Adrenal gland (tissue), 12 donors: Measurements from ENCODE around the gene KCNIP1. TPM values are rescaled to one million over a fixed set of nuclear protein-coding genes. Genes with fewer than 3 reads are reported as not detected.

Source experiments
- DNase-seq, 7 donors: peaks; one replicate each; pipeline ENCODE4 v3.0.0-alpha.2; 2019 to 2020
- H3K27ac ChIP-seq, 5 donors: fragments of 200-600 bp; sonication (generic) in 4 of 5; 1 replicate in 3 of 5; 2 replicates in 2 of 5; pipeline versions ENCODE4 v1.5.1 to v1.8.0; 2016 to 2020; ENCODE audit warnings: mild to moderate bottlenecking in 1 of 5
- H3K27me3 ChIP-seq: fragments of 200-600 bp; 2 replicates; pipeline ENCODE4 v1.8.0; 2021
- H3K36me3 ChIP-seq, 2 donors: fragments of 200-600 bp; replicated peaks in 1 of 2; 1 replicate in 1 of 2; 2 replicates in 1 of 2; pipeline versions ENCODE4 v1.5.1 to v1.8.0; 2018 to 2022
- H3K4me1 ChIP-seq, 2 donors: fragments of 200-600 bp; replicated peaks in 1 of 2; 1 replicate in 1 of 2; 2 replicates in 1 of 2; pipeline versions ENCODE4 v1.5.1 to v1.8.0; 2018 to 2021
- H3K4me3 ChIP-seq, 4 donors: fragments of 200-600 bp; sonication (generic) in 3 of 4; one replicate each; pipeline ENCODE4 v1.5.1; 2016 to 2018
- H3K9me3 ChIP-seq, 3 donors: fragments of 200-600 bp; sonication (generic) in 1 of 3; replicated peaks in 1 of 3; 1 replicate in 2 of 3; 2 replicates in 1 of 3; pipeline versions ENCODE4 v1.5.1 to v1.8.0; 2016 to 2021
- CTCF ChIP-seq, 6 experiments: fragments of 450-650 bp in 4 of 6; fragments of 200-600 bp in 2 of 6; sonication (generic) in 1 of 6; IDR thresholded peaks; 1 replicate in 5 of 6; 2 replicates in 1 of 6; pipeline versions ENCODE4 v1.5.1 to v1.8.0; 2016 to 2021; ENCODE audit warnings: antibody characterized with exemption in 6 of 6, mild to moderate bottlenecking in 2 of 6, moderate library complexity in 1 of 6
- POLR2A ChIP-seq, 2 donors: fragments of 450-650 bp; IDR thresholded peaks; one replicate each; pipeline ENCODE4 v1.6.1; 2017; ENCODE audit warnings: antibody characterized with exemption in 2 of 2, mild to moderate bottlenecking in 2 of 2, moderate library complexity in 1 of 2
- WGBS, 4 donors: extraction: QIAGEN DNeasy Blood & Tissue Kit in 2 of 4; methylation state at CpG; one replicate each; pipeline versions ENCODE4 v1.1.5 to v1.1.7; 2013 to 2017; 5-methylcytosine and 5-hydroxymethylcytosine counted together
- intact Hi-C, 2 donors: fragments of 100-400 bp; cut with DNase I; formaldehyde crosslinking; loops; one replicate each; pipeline versions ENCODE4 v1.14.1 to v1.15.0; 2022 to 2023
- polyA plus RNA-seq, 3 donors: library from polyadenylated mRNA; stranded (reverse); fragments of 200-250 nt in 2 of 3; fragments of 350-450 nt in 1 of 3; fragmentation: Illumina TruSeq in 1 of 3; extraction: RNeasy Lipid Tissue Mini Kit (QIAGEN cat#74804) in 1 of 3; gene quantifications; one replicate each; pipeline ENCODE4 v1.2.3, GENCODE V29; 2013 to 2014
- total RNA-seq, 9 donors: library from RNA; depleted of rRNA in 4 of 9; stranded (reverse); fragments of >200 nt in 4 of 9; fragments of 120-200 nt in 1 of 9; fragmentation: NEBNext Ultra II Directional in 1 of 9; extraction: Animal tissue kit (Norgen Biotek cat#: 25700) in 1 of 9; gene quantifications; one replicate each; pipeline versions ENCODE4 v1.1.0 to v1.2.4, GENCODE V29; 2013 to 2023
- donor health status: healthy with polysubstance abuse.
- donor health status: Bipolar disorder and iron deficiency.
- donor health status: DM: yes; HTN: yes; CAD: no.
- donor health status: DM: no; HTN: no; CAD: no.
- donor health status: DM: no; HTN: no; CAD: no.
- donor health status: DM: yes; HTN: yes; CAD: no.

Gene KCNIP1
- total and polyA plus RNA-seq, 12 donors: 0.14 to 12.6 (median 1.7) TPM; not detected in 1

DNA sequence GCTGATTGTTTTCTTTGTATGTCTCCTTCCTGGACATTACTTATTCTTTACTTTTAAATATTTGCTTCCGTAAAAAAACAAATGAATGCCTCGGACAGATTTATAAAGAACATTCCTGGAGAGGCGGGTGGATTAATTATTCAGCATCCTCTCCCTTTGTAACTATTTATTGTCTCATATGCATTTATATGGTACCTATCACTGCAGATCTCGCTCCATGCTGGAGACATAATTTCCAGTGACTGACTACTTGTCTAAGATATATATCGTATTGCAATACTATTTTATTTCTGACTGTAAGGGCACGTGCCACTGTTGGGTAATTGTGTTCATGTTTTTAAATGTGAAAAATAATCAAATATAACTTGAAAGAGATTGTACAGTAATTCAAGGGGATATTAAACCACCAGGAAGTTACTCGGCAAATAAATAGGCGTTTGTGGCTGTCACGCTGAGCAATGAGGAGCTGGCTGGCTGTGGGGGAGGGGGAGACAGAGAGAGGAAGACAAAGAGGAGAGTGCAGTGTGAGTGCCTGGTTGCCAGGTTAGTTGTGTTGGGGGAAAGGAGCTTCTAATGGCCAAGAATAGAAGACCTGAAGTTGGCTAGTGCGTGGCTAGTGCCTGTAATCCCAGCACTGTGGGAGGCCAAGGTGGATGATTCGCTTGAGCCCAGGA is 147.9 kb downstream of the KCNIP1 start:
- Histone ChIP-seq H3K36me3 (no peaks in the 10 kb centered on the region), H3K27ac (no peak overlapping the region), H3K4me1 (no peaks in the 10 kb centered on the region), H3K4me3 (no peak overlapping the region), H3K9me3 (no peaks in the 10 kb centered on the region), H3K27me3 (no peaks in the 10 kb centered on the region)
- 67 to 76% (median 69%) methylated on average over 11 of the region's 11 CpGs for WGBS, 4 donors
- TF ChIP-seq CTCF (IDR thresholded peaks at IDR 0.05): no peak
- TF ChIP-seq POLR2A (IDR thresholded peaks at IDR 0.05): no peak
- no peak for DNase-seq
- intact Hi-C loops: no loop called here

- WGBS, 4 donors: 90 to 94% (median 93%) methylated on average over 3 to 4 of the region's 4 CpGs
- Histone ChIP-seq H3K27me3 (no peaks in the 10 kb centered on the region), H3K4me3 (no peak overlapping the region), H3K4me1 (no peaks in the 10 kb centered on the region), H3K27ac (no peak overlapping the region), H3K36me3 (no peaks in the 10 kb centered on the region), H3K9me3 (no peaks in the 10 kb centered on the region)
- no peak for DNase-seq
- TF ChIP-seq CTCF (IDR thresholded peaks at IDR 0.05) (no peak), POLR2A (IDR thresholded peaks at IDR 0.05) (no peak)
- intact Hi-C loops: no loop called here
Observed at GRCh38 chr5:170655476-170655875, 151.7 kb downstream of the KCNIP1 start.

DNA sequence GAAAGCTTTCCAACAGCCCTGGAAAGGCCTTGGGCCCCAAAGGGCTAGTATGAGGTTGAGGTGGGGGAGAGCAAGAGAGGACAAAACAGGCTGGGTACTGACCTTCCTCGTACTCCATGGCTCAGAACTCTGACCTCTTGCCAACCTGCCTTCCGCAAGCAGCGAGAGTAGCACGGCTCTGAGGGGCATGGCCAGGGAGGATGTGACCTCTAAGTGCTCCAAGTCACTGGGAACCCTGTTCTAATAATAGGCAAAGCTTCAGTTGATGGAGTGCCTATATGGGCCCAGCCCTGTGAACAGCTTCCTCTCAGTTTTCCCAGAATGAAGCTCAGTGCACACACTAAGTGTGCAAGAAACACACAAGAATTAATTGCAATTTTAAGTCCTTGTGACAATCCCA is 152.1 kb downstream of the KCNIP1 start:
- no peak overlapping the region for H3K4me3 ChIP-seq
- H3K36me3 ChIP-seq: no peaks in the 10 kb centered on the region
- no peaks in the 10 kb centered on the region for H3K4me1 ChIP-seq
- 60 to 77% (median 73%) methylated on average over 1 to 4 of the region's 4 CpGs for WGBS, 4 donors
- H3K27me3 ChIP-seq: no peaks in the 10 kb centered on the region
- H3K27ac ChIP-seq: no peak overlapping the region
- no peaks in the 10 kb centered on the region for H3K9me3 ChIP-seq
- TF ChIP-seq POLR2A (IDR thresholded peaks at IDR 0.05) (no peak), CTCF (IDR thresholded peaks at IDR 0.05) (no peak)
- DNase-seq: no peak
- intact Hi-C loops: no loop called here

DNA sequence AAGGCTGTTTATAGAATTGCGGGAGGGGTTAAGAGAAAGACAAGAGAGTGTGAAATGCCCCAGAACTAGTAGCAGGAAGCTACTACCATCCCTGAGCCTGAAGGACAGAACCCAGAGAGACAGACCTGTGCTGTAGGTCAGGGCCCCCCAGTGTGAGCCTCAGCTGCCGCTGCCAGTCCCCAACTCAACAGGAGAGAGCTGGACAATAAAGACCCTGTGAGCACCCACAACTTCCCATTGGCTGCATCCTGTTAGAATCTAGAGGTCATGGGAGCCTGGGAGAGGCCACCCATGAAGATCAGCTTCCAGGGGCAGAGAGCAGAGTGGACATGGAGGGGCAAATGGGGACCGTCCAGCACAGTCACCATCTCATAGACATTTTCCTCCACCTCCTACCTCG is 152.5 kb downstream of the KCNIP1 start:
- no peak overlapping the region for H3K27ac ChIP-seq
- no peaks in the 10 kb centered on the region for H3K9me3 ChIP-seq
- H3K4me3 ChIP-seq: no peak overlapping the region
- H3K36me3 ChIP-seq: no peaks in the 10 kb centered on the region
- WGBS, 4 donors: 78 to 86% (median 80%) methylated on average over 3 to 4 of the region's 4 CpGs
- TF ChIP-seq CTCF (IDR thresholded peaks at IDR 0.05) (no peak), POLR2A (IDR thresholded peaks at IDR 0.05) (no peak)
- no peaks in the 10 kb centered on the region for H3K4me1 ChIP-seq
- DNase-seq: no peak
- intact Hi-C loops: no loop called here
- H3K27me3 ChIP-seq: no peaks in the 10 kb centered on the region
